Measurements from ENCODE around the gene SLC46A1.

SLC46A1 gene

DNA sequence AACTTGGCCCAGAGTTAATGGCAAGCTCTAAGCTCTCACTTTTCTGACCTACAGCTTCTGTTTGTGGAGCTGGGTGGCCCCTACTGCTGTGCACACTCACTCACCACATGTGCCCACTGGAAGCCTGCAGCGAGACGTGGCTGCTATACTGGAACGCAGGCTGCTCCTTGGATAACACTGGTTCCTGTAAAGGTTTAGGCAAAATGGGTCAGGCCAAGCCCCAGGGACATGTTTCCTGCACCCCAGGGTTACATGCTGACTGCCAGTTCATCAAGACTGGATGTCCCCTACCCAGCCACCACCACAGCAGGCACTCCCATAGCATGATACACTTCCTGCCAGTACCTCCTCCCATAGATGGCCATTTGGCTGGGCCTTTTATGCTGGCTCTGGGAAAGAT, 57.0 kb downstream of the SLC46A1 start:
- DNase-seq: no peak

GRCh38 chr17:28347261-28347891, 58.6 kb downstream of the SLC46A1 start:
- DNase-seq: no peak

DNA sequence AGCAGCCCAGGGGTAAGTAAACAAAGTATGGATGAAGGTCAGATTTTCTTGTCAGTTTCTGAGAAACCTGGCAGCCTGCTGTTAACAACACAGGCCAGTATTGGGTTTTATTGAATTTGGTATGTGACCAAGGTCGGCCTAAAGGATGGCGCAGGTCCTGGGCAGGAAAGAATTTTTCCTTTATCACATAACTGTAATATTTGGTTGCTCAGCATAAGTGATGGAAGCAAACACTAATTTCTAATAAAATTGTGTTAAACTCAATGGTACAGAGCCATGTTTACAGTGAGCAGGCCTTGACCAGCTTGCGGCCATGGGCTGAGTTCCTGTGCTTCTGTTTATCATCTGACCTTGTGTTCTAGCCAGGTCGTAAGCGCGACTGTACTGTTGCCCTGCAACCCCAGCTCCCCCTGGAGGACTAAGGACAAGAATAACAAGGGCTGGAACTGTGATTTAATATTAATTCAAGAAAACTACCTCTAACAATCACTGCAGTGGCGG, 59.2 kb downstream of the SLC46A1 start:
- no peak for DNase-seq

- DNase-seq: no peak
Observed at GRCh38 chr17:28346199-28346580, 59.8 kb downstream of the SLC46A1 start.

DNA sequence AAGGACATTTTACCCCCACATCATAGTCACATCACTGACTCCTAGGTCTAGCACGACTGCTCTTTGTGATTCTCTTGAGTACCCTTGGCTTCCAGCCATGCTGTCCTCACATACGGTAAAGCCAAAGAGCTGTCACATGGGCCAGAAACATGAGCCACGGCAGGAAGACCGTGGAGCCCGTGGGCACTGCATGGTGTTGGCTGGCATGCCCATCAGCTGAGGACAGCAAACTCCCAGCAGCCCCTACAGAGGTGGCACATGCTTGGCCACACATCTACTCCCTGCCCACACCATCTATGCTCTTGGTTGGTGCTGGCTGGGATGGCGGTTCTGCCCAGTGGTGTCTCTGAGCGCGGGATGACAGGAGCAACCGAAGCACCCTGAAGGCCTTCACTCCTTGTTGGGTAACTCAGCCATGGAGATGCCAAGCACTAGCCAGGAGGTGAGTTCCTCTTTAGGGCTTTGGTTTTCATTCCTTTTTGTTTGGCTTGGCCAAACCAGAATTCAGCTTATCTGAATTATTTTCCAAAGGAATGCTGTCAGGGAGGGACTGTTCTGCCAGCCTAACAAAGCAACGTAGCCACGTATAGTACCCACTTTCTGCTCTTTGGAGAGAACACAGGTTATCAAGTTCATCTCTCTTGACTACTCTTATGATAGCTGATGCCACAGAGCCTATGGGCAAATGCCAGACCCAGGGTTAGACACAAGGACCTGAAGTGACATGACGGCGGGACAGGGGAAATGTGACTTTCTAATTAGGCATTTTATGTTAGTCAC, 60.4 kb downstream of the SLC46A1 start:
- no peak for DNase-seq
